Adrenal gland (tissue), 5 donors: Measurements from ENCODE around the gene ANKRD42.

Experiments used
- POLR2A ChIP-seq, 2 donors: fragments of 450-650 bp; IDR thresholded peaks; one replicate each; pipeline ENCODE4 v1.6.1; 2017; ENCODE audit warnings: antibody characterized with exemption in 2 of 2, mild to moderate bottlenecking in 2 of 2, moderate library complexity in 1 of 2
- TF ChIP-seq, protein P1 (sequence below), 6 experiments: fragments of 450-650 bp in 4 of 6; fragments of 200-600 bp in 2 of 6; sonication (generic) in 1 of 6; IDR thresholded peaks; 1 replicate in 5 of 6; 2 replicates in 1 of 6; pipeline versions ENCODE4 v1.5.1 to v1.8.0; 2016 to 2021; ENCODE audit warnings: antibody characterized with exemption in 6 of 6, mild to moderate bottlenecking in 2 of 6, moderate library complexity in 1 of 6
- donor health status: DM: no; HTN: no; CAD: no.

GRCh38 chr11:83238111-83238510, 44.6 kb downstream of the ANKRD42 start:
- TF ChIP-seq, protein P1, sequence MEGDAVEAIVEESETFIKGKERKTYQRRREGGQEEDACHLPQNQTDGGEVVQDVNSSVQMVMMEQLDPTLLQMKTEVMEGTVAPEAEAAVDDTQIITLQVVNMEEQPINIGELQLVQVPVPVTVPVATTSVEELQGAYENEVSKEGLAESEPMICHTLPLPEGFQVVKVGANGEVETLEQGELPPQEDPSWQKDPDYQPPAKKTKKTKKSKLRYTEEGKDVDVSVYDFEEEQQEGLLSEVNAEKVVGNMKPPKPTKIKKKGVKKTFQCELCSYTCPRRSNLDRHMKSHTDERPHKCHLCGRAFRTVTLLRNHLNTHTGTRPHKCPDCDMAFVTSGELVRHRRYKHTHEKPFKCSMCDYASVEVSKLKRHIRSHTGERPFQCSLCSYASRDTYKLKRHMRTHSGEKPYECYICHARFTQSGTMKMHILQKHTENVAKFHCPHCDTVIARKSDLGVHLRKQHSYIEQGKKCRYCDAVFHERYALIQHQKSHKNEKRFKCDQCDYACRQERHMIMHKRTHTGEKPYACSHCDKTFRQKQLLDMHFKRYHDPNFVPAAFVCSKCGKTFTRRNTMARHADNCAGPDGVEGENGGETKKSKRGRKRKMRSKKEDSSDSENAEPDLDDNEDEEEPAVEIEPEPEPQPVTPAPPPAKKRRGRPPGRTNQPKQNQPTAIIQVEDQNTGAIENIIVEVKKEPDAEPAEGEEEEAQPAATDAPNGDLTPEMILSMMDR (IDR thresholded peaks at IDR 0.05): no peak
- TF ChIP-seq POLR2A (IDR thresholded peaks at IDR 0.05): no peak
